GM21526 (cell line): ENCODE results near the gene LRRC26.

Experiments used
- ATAC-seq: cut with Tn5 transposase; IDR thresholded peaks from one replicate; pipeline ENCODE4 v1.9.1; 2021; ENCODE audit warnings: moderate library complexity; ENCODE audit not compliant: unreplicated experiment, low FRiP score

LRRC26 gene

GRCh38 chr9:137184881-137185660 is 15.2 kb upstream of the LRRC26 start:
- no peak for ATAC-seq

- ATAC-seq, result no peak
These were observed 14.2 kb upstream of the LRRC26 start for GRCh38 chr9:137183980-137184595.

- no peak for ATAC-seq
These were observed 13.0 kb upstream of the LRRC26 start for GRCh38 chr9:137182836-137183235.

GRCh38 chr9:137181680-137182079 is 11.8 kb upstream of the LRRC26 start:
- no peak for ATAC-seq

GRCh38 chr9:137180491-137180890 is 10.6 kb upstream of the LRRC26 start:
- no peak for ATAC-seq

- ATAC-seq, result no peak
These were observed 9.9 kb upstream of the LRRC26 start for GRCh38 chr9:137179761-137180160.

GRCh38 chr9:137178939-137179630 is 9.2 kb upstream of the LRRC26 start:
- no peak for ATAC-seq

GRCh38 chr9:137178201-137178938 is 8.5 kb upstream of the LRRC26 start:
- no peak for ATAC-seq

- no peak for ATAC-seq
These were observed 6.7 kb upstream of the LRRC26 start for GRCh38 chr9:137176302-137177182.

- ATAC-seq, result no peak
These were observed 5.6 kb upstream of the LRRC26 start for GRCh38 chr9:137175345-137175961.

GRCh38 chr9:137174722-137175293 is 5.0 kb upstream of the LRRC26 start:
- no peak for ATAC-seq

GRCh38 chr9:137173796-137174664 is 4.2 kb upstream of the LRRC26 start:
- no peak for ATAC-seq

GRCh38 chr9:137172901-137173795 is 3.3 kb upstream of the LRRC26 start:
- ATAC-seq, result no peak

- ATAC-seq, result no peak
These were observed 1.5 kb upstream of the LRRC26 start for GRCh38 chr9:137171149-137171900.

- no peak for ATAC-seq
These were observed 766 bp upstream of the LRRC26 start for GRCh38 chr9:137170486-137171148.
